ENCODE measurements around the gene ACSM3. TPM values are rescaled to one million over a fixed set of nuclear protein-coding genes. Genes with fewer than 3 reads are reported as not detected.

ACSM3 gene
- total and polyA plus RNA-seq, 11 donors: 2.0 to 22.5 (median 5.0) TPM

DNA sequence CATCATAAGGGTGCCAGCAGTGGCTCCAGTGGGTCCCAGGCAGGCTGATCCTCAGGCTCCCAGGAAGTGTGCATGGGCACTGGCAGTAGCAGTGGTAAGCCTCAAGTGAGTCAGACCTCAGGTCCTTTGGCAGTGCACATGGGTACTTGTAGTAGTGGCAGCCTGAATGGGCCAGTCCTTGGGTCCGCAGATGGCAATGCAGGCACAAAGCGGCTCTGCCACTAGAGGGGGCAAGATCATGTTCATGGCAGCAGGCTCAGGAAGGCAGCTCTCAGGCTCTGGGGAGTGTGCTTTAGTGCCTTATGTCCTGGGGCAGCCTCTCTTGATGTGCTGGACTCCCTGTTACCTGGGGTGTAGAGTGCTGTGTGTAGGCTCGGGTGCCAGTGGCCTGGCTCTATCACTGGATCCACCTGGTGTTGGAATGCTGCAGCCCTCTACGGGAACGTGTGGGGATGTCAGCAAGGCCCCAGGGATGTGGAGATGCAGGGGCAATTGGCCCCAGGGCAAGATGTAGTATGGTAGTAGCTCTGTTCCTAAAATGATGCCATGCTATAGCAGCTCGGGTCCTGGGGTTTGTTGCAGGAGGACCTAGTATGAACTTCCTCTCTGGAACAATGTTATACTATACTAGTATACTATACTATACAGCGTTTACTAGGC lies 11.0 kb downstream of the ACSM3 start:
- 55 to 68% (median 61%) methylated on average over 7 of the region's 7 CpGs for WGBS, 4 donors

DNA sequence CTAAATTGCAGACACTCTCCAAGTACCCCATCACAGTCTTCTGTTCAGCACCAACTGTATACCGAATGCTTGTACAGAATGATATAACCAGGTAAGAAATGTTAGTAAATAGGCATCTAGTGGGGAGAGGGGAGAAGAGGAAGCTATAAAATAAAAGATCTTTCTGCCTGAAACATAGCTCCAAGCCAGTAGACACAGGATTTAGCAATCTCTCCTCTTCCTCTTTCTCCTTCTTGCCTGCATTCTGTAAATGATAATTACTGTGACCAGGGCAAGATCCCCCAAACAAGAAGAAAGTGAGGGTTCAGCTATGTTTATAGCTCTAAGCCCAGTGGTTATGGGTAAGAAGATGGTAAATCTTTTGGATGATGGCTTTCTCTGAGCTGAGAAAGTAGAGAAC lies 17.9 kb downstream of the ACSM3 start:
- ATAC-seq (no peak), DNase-seq (no peak)
- no peak overlapping the region for H3K27ac ChIP-seq
- H3K27me3 ChIP-seq: no peaks in the 10 kb centered on the region
- H3K4me1 ChIP-seq: no peaks in the 10 kb centered on the region
- peaks cover 0 to 21% (median 4%) of the 10 kb centered on the region in 9 donors for H3K36me3 ChIP-seq
- intact Hi-C loops (cut with DNase I): no loop called here
- TF ChIP-seq POLR2A (IDR thresholded peaks at IDR 0.05): no peak
- TF ChIP-seq CTCF (IDR thresholded peaks at IDR 0.05): no peak
- H3K4me3 ChIP-seq: no peak overlapping the region
- peaks cover 0 to 4% (median 0%) of the 10 kb centered on the region in 12 donors for H3K9me3 ChIP-seq
- WGBS, 4 donors: 79 to 89% (median 83%) methylated on average over 1 of the region's 1 CpG

More for the DNA sequence above, 11.0 kb downstream of the ACSM3 start:
- Histone ChIP-seq H3K9me3 (peaks cover 0 to 5% (median 0%) of the 10 kb centered on the region in 12 donors), H3K36me3 (peaks cover 0 to 11% (median 0%) of the 10 kb centered on the region in 9 donors), H3K27me3 (no peaks in the 10 kb centered on the region), H3K4me3 (no peak overlapping the region), H3K27ac (no peak overlapping the region), H3K4me1 (no peaks in the 10 kb centered on the region)
- ATAC-seq (peak in 3 of 4 donors; percentile 81 to 88 (median 86)), DNase-seq (peak; percentile 25 to 66 (median 41))
- no peak for TF ChIP-seq POLR2A (IDR thresholded peaks at IDR 0.05)
- TF ChIP-seq CTCF (IDR thresholded peaks at IDR 0.05): peak; percentile 33 to 58 (median 48)
- intact Hi-C loops (cut with DNase I): no loop called here

DNA sequence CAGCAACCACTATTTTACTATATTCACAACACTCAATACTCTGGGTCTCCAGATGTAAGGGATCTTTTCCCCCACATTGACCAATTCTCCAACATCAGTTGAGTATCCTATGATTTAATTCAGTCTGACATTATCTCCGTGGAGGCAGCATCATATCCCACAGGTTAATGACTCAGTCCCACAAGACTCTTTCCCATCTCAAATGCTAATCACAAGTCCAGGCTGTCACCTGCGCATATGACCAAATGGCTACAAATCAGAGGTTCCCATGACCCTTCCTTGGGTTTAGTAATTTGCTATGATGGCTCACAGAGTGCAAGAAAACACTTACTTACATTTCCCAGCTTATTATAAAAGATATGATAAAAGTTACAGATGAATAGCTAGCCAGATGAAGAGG lies 18.7 kb downstream of the ACSM3 start:
- intact Hi-C loops (cut with DNase I): no loop called here
- Histone ChIP-seq H3K36me3 (peaks cover 0 to 21% (median 4%) of the 10 kb centered on the region in 9 donors), H3K9me3 (peaks cover 0 to 4% (median 0%) of the 10 kb centered on the region in 12 donors), H3K4me1 (no peaks in the 10 kb centered on the region), H3K27ac (no peak overlapping the region), H3K27me3 (no peaks in the 10 kb centered on the region), H3K4me3 (no peak overlapping the region)
- ATAC-seq (no peak), DNase-seq (no peak)
- TF ChIP-seq CTCF (IDR thresholded peaks at IDR 0.05) (no peak), POLR2A (IDR thresholded peaks at IDR 0.05) (no peak)
- 87 to 92% (median 91%) methylated on average over 2 of the region's 2 CpGs for WGBS, 4 donors

GRCh38 chr16:20784204-20784603 lies 20.4 kb downstream of the ACSM3 start:
- TF ChIP-seq POLR2A (IDR thresholded peaks at IDR 0.05): no peak
- no peak for TF ChIP-seq CTCF (IDR thresholded peaks at IDR 0.05)
- no peak overlapping the region for H3K27ac ChIP-seq
- H3K4me1 ChIP-seq: no peaks in the 10 kb centered on the region
- H3K9me3 ChIP-seq: peaks cover 0 to 4% (median 0%) of the 10 kb centered on the region in 12 donors
- ATAC-seq (no peak), DNase-seq (no peak)
- peaks cover 0 to 17% (median 0%) of the 10 kb centered on the region in 9 donors for H3K36me3 ChIP-seq
- no peak overlapping the region for H3K4me3 ChIP-seq
- intact Hi-C loops (cut with DNase I): no loop called here
- no peaks in the 10 kb centered on the region for H3K27me3 ChIP-seq
